Breast epithelium (tissue), 4 donors: ENCODE measurements around the gene MFF. TPM values are rescaled to one million over a fixed set of nuclear protein-coding genes. Genes with fewer than 3 reads are reported as not detected.

Experiments used
- DNase-seq, 2 donors: peaks; one replicate each; pipeline ENCODE4 v3.0.0-alpha.2; 2019; ENCODE audit warnings: low spot score in 2 of 2
- H3K27ac ChIP-seq, 2 donors: fragments of 200-600 bp; sonication (generic) in 1 of 2; one replicate each; pipeline ENCODE4 v1.5.1; 2016 to 2019; ENCODE audit warnings: mild to moderate bottlenecking in 1 of 2
- H3K27me3 ChIP-seq, 2 donors: fragments of 200-600 bp; sonication (generic) in 1 of 2; one replicate each; pipeline versions ENCODE4 v1.5.1 to v1.6.0; 2017 to 2019; ENCODE audit warnings: control low read depth in 1 of 2, mild to moderate bottlenecking in 1 of 2
- H3K36me3 ChIP-seq: fragments of 200-600 bp; one replicate; pipeline ENCODE4 v1.5.1; 2019
- H3K4me1 ChIP-seq, 2 donors: fragments of 200-600 bp; sonication (generic); one replicate each; pipeline ENCODE4 v1.5.1; 2016 to 2019; ENCODE audit warnings: control low read depth in 1 of 2
- H3K4me3 ChIP-seq, 3 donors: fragments of 200-600 bp; sonication (generic); 1 replicate in 2 of 3; 2 replicates in 1 of 3; pipeline ENCODE4 v1.5.1; 2016 to 2019; ENCODE audit warnings: mild to moderate bottlenecking in 3 of 3, moderate library complexity in 2 of 3
- H3K9me3 ChIP-seq, 2 donors: fragments of 200-600 bp; sonication (generic) in 1 of 2; one replicate each; pipeline ENCODE4 v1.5.1; 2016 to 2019; ENCODE audit warnings: control low read depth in 1 of 2
- CTCF ChIP-seq, 3 donors: fragments of 450-650 bp; IDR thresholded peaks; one replicate each; pipeline ENCODE4 v1.5.1; 2016 to 2017; ENCODE audit warnings: antibody characterized with exemption in 3 of 3, mild to moderate bottlenecking in 3 of 3, moderate library complexity in 3 of 3
- POLR2A ChIP-seq: fragments of 450-650 bp; IDR thresholded peaks from one replicate; pipeline ENCODE4 v1.6.1; 2016; ENCODE audit warnings: antibody characterized with exemption, mild to moderate bottlenecking, moderate library complexity
- POLR2AphosphoS5 ChIP-seq, 3 donors: sonication (generic); formaldehyde crosslinking; IDR thresholded peaks; one replicate each; pipeline ENCODE4 v1.6.1; 2017; ENCODE audit warnings: antibody characterized with exemption in 3 of 3
- intact Hi-C: fragments of 100-400 bp; cut with DNase I; formaldehyde crosslinking; loops from one replicate; pipeline ENCODE4 v1.15.1; 2023; ENCODE audit warnings: low total_unique reads
- total RNA-seq, 3 donors: library from RNA; depleted of rRNA; stranded (reverse); fragments of >200 nt; gene quantifications; one replicate each; pipeline ENCODE4 v1.1.0, GENCODE V29; 2016

The MFF gene
- total RNA-seq, 3 donors from 2014 or later, result 120 to 135 (median 122) TPM

- Histone ChIP-seq H3K27me3 (no peaks in the 10 kb centered on the region), H3K4me1 (no peaks in the 10 kb centered on the region), H3K9me3 (no peaks in the 10 kb centered on the region), H3K36me3 (no peaks in the 10 kb centered on the region), H3K27ac (no peak overlapping the region), H3K4me3 (no peak overlapping the region)
- TF ChIP-seq CTCF (IDR thresholded peaks at IDR 0.05), result no peak
- TF ChIP-seq POLR2AphosphoS5 (IDR thresholded peaks at IDR 0.05), result no peak
- TF ChIP-seq POLR2A, result no peak
- no peak for DNase-seq
- intact Hi-C loops, result no loop called here
Measured at GRCh38 chr2:227370791-227371312, 45.8 kb downstream of the MFF start.

GRCh38 chr2:227373389-227373788 is 48.3 kb downstream of the MFF start:
- TF ChIP-seq POLR2AphosphoS5 (IDR thresholded peaks at IDR 0.05), result no peak
- no peak for TF ChIP-seq CTCF (IDR thresholded peaks at IDR 0.05)
- no peak for TF ChIP-seq POLR2A
- no peak overlapping the region for H3K4me3 ChIP-seq
- no peaks in the 10 kb centered on the region for H3K27me3 ChIP-seq
- H3K4me1 ChIP-seq, result no peaks in the 10 kb centered on the region
- no peak for DNase-seq
- H3K9me3 ChIP-seq, result no peaks in the 10 kb centered on the region
- no peaks in the 10 kb centered on the region for H3K36me3 ChIP-seq
- intact Hi-C loops, result no loop called here
- no peak overlapping the region for H3K27ac ChIP-seq

- Histone ChIP-seq H3K4me3 (no peak overlapping the region), H3K9me3 (no peaks in the 10 kb centered on the region), H3K36me3 (no peaks in the 10 kb centered on the region), H3K4me1 (no peaks in the 10 kb centered on the region), H3K27ac (no peak overlapping the region), H3K27me3 (no peaks in the 10 kb centered on the region)
- TF ChIP-seq POLR2A (no peak), CTCF (IDR thresholded peaks at IDR 0.05) (no peak), POLR2AphosphoS5 (IDR thresholded peaks at IDR 0.05) (no peak)
- DNase-seq, result no peak
- intact Hi-C loops, result no loop called here
Measured at GRCh38 chr2:227374158-227374557, 49.1 kb downstream of the MFF start.

- intact Hi-C loops, result no loop called here
- H3K4me3 ChIP-seq, result no peak overlapping the region
Measured at GRCh38 chr2:227376656-227377396, 51.8 kb downstream of the MFF start.

More at GRCh38 chr2:227376656-227377396, 51.8 kb downstream of the MFF start:
- H3K9me3 ChIP-seq, result no peaks in the 10 kb centered on the region
- DNase-seq, result no peak
- TF ChIP-seq POLR2A, result no peak
- no peak for TF ChIP-seq POLR2AphosphoS5 (IDR thresholded peaks at IDR 0.05)
- TF ChIP-seq CTCF (IDR thresholded peaks at IDR 0.05), result no peak
- no peaks in the 10 kb centered on the region for H3K36me3 ChIP-seq
- H3K27me3 ChIP-seq, result no peaks in the 10 kb centered on the region
- H3K27ac ChIP-seq, result no peak overlapping the region
- H3K4me1 ChIP-seq, result no peaks in the 10 kb centered on the region
